GM19043 (cell line): Measurements from ENCODE around the gene RUNX2.
"Not testable (repeated sequence)": the region's sequence is repeated elsewhere in the genome, so short reads cannot be mapped to it uniquely, and the experiment has no call there.

Source experiments
- ATAC-seq: cut with Tn5 transposase; IDR thresholded peaks from one replicate; pipeline ENCODE4 v1.9.1; 2021; ENCODE audit warnings: low read depth; ENCODE audit not compliant: unreplicated experiment

Gene RUNX2

DNA sequence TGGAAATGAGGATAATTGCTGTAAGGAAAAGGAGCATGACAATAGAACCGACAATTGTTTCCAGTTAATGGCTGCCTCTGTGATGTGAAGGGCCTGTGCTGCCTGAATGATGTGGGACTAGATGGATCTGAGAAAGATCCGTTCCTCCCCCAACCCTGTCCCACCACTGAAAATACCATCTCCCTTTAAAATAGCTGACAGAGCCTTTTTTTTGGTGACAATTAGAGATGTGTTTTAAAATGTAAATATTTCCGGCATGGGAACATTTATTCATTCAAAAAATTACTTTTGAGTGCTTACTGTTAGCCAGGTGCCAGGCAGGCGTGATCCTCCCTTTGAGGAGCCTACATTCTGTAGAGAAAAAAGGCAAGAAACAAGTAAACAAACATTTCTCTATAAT, 122.0 kb downstream of the RUNX2 start:
- no peak for ATAC-seq

DNA sequence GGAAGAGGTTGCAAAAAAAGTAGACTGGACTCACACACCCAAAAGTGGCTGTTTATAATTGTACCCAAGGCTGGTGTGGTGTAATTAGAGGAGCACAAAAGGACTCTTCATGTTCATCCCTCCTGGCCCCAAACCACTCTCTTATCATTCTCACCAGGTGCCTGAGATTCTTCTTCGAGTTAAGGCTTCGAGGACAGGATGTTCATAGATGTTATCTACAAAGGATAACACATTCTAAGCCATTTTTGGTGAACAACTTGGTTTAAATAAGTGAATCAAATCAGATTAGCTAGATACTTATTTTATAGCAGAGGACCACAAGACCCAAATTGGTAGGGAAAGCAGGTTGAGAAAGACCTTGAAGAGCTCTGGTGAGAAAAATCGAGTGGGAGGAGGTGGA, 122.7 kb downstream of the RUNX2 start:
- ATAC-seq: no peak

DNA sequence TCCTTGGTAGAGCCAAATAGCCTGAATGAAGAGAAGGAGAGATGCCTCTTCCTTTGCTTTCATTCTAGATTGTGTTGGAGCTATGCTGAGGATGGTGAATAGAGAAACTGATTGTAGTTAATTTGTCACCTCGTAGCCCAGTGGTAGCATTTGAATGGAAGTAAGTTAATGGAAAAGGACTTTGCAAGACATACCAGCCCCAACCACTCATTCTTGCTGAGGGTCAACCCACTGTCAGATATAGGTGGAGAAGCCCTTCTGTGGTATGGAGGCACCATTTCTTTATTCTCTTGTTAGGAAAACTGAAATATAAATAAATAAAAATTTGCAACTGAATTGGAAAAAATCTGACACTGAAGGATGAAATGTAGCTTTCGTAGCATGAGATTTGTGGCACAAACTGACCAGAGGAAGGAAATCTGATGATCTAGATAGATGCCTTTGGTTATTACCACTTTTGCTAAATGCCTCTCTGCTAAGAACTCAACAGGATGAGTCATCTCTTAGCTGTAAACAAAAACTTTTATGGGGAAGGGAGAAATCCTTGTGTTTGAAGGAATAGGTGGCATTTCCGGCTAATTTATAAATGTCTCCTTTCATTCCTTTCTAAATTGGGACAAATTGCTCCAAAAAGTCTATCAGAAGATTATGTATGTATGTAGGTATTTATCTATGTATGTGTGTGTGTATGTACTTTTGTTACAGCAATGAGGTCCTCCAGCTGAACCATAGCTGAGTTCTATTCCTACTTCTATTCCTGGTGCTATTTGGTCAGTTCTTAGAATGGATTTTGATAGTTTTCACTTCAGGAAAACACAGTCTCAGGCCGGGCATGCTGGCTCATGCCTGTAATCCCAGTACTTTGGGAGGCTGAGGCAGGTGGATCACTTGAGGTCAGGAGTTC, 126.1 kb downstream of the RUNX2 start:
- ATAC-seq: no peak

DNA sequence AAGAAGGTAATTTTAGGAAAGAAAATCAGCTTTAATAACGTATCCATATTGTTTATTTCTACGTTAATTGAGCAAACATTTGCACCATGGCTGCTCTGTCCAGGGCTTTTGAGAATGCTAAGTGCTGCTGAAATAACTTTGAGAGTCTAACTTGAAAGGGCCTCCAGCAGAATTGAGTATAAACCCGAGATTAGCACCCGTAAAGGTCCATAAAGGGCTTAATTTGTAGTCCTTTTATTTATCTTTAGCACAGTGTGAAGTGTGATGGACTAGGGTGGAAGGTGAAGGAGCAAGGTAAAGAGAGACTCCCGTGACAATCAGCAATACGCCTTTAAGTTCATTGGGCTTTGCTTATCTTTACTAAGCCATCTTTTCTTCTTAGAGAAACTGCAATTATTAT, 127.3 kb downstream of the RUNX2 start:
- no peak for ATAC-seq

DNA sequence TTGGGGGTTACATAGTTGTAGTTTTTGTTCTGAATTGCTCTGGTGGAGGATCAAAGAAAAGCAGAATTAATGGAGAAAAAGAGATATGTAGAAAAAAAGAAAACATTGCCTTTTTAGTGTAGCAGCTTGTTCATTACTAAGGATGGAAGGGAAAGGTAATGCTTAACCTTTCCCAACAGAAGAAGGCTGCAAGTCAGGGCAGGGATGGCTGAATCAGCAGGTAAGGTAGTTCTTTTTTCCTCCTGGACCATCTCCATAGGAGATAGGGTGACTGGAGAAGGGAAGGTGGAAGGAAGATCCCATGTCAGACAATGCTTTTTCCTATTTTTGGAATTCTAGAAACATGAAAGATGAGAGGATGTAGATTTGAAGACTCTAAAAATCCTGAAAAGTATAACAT, 129.0 kb downstream of the RUNX2 start:
- no peak for ATAC-seq

DNA sequence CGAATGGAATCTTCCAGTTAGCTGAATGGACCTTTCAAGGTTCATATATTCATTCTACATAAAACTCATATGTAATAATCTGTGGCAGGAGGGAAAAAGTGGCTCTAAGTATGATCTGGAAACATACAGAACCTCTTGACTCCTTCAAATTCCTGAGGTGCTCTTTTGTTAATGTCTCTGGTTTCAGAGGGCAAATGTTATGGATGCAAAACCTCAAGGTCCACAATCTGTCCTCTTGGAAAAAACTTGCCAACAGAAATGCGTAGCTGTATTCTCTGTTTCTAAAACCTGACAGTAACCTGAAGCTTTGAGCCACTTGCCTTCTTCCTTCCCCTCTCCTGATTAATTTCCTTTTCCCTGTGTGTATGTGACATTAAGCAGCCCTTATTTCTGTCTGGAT, 130.5 kb downstream of the RUNX2 start:
- ATAC-seq: no peak

DNA sequence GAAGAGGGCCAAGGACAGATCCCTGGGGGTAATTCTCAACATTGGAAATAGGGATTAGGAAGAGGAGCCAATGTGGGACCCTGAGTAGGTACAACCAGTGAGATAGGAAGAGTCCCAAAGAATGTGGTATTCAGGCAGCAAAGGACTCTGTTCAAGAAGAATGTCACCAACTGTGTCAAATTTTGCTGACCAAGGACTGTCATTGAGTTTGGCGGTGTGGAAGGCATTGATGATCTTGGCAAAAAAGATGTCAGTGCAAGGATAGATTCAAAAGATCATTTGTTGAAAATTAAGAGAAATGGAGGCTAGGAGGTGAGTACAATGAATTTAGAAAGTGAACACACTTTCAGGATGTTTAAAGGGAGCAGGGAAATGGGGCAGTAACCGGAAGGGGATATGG, 132.0 kb downstream of the RUNX2 start:
- ATAC-seq: no peak

DNA sequence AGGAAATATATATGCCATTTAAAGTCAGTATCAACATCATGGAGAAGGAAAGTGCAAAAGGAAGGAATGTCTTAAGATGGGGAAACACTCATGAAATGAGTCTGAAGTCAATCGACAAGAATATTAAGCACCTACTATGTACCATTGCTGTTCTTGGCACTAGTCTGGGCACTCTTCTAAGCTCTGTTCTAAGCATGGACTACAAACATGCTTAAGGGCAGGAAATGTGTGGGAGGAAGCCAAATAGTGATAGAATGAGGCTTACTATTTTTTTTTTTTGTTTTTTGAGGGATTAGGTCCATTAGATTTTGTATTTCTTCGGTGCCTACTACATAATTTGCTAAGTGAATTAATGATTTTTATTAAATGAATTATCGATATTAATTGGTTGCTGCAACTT, 133.4 kb downstream of the RUNX2 start:
- ATAC-seq: no peak

DNA sequence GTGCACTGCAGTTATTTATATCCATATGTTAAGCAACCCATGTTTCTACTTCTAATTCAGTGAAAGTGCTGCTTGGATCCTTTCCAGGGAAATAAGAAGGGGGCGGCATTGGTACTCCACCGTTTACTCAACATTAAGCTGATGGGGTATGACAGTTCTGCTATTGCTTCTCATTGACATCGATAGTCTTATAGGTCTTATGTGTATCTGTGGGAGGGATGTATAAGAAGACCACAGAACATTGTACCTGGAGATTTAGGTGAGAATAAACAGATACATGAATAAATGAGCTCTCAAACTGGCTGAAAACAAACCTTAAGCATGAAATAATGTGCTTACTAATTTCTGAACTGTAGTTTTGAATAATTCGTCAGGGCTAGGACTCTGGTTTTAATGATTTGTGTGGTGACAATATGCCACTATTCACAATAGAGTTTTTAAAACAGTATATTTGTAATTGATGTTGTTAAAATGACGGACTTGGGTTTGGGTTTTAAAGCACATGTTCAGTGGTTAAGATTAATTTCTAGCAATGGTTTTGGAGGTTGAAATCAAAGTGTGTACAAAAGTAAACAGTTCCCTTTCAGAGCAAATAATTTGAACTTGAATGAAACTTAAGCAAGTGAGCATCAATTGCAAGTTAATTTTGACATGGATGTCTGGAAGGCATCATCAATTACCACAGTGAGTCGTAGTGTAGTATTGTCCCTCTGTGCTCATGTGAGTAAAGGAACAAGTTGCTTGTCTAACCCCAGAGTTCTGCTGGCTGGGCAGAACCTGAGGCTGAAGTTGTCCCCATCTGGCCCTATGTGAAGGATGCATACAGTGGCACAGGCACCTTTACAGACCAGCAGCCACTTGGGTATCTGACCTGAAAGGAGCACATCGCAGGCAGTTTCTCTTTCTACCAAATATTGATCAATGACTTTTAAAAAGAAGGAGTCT, 134.3 kb downstream of the RUNX2 start:
- no peak for ATAC-seq

DNA sequence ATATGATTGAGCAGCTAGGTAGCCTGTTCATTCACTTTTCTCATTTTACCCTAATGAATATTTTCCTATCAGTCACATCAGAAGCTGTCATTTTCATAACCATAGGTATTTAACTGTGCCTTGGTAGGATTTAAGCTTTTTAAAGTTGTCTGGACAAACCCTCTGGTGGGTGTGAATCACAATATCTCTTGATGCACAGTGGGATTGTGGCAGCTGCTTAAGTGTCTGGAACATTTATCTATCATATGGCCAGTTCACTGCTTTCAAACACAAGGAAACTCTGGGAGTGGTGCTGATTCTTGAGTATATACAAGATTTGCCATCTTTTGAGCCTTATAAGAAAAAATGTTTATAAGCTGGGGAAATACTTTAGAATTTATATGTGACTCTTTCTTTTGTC, 136.6 kb downstream of the RUNX2 start:
- ATAC-seq: no peak

DNA sequence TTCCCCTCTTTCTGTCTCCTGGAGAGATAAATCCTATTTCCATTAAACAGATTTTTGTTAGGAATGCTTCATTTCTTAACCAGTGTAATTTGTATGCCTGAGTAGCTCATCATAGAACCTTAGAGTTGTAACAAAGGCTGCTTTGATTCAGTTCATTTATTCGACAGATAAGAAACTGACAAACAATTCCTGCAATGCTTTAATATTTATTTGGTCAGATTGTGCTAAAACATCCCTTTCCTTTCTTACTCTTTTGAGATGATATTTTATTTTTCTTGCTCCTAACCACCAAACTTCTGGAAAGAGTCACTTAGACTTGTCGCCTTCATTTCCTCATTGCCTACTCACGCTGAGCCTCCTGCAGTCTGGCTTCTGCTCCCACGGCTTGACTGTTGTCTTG, 138.6 kb downstream of the RUNX2 start:
- ATAC-seq: no peak

DNA sequence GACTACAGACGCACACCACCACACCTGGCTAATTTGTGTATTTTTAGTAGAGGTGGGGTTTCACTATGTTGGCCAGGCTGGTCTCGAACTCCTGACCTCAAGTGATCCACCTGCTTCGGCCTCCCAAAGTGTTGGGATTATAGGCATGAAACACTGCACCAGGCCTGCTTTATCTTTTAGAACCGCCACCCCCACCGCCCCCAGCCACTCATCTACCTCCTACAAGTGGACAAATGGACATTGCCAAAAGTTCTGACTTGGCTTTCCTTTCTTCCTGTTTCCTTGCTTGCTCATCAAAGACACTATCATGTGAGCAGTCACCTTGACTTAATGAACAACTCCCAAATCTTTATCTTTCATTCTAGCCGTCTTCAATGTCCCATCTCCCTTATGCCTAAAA, 139.3 kb downstream of the RUNX2 start:
- not testable (repeated sequence) for ATAC-seq

DNA sequence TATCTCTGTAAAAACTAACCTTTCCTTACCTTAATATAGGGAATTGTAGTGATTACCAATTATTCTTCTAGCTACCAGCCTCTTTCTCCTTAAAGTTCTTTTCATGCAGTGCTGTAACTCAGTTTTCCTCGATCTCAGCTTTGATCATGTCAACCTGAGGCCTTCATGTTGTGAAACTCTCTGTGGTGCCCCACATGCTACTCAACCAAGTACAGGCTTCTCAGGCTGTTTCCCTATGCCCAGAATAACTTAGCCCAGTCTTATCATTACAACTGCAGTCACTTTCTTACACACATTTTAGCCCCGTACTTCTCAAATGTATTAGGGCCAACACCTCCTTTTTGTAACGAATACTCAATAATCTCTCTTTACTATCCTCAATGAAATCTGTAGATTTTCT, 139.7 kb downstream of the RUNX2 start:
- ATAC-seq: no peak

DNA sequence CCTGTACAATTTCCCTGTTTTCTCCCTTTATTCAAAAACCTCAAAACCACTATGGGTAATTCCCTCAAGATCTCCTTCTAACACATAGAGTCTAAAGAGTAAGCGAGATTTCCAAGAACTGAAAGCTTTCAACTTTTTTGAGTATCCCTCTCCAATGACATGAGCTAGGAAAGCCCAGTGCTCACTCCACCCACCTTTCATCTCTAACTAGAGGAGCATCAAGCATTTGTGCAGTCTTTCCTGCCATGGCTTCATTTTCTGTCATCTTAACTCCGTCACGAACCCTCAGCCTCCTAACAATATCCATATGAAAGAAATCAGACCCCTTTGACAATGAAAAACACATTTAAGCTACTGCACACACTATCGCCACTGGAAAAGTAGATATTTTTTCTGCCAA, 141.5 kb downstream of the RUNX2 start:
- ATAC-seq: no peak

DNA sequence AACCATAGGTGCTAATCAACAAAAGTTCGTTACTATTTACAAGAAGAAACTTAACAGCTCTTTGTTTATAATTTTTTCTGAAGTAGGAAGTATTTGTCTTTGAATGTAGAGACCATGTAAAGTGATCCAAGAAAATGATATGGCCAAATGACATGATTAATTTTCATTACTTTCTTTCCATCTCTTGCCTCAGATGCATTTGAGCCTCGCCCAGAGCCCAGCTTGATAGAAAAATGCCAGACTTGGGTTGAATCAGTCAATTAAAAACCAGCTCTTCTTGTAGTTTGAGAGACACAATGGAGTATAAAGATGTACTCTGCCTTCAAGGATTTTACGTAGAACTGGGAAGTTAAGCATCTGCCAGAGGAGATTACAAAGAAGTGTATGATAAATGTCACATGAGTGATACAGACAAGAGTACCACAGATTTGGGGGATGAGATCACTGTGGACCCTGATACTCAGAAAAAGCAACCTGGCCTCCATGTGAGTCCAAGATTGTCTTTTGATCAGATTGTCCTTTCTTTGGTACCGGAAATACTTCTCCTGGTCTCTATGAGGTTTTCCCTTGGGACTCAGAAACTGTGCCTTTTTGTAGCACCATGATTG, 142.1 kb downstream of the RUNX2 start:
- ATAC-seq: no peak

DNA sequence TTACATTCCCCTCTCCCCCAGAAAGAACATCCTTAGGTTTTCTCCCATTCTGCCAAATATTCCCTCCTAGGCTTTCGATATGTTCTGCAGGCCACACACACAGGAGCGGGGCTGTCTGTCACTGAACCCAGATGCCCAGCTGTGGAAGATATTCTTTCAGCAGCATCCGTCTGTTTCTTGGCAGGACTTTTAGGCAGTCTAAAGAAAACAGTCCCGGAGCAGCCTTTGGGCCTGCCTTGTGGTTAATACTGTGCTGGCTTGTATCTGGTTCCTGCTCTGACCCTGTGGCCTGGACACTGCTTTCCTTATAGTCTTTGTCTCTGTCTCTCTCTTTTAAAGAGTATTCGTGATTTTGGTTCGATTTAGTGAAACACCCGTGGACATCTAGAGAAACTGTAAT, 144.3 kb downstream of the RUNX2 start:
- ATAC-seq: no peak

DNA sequence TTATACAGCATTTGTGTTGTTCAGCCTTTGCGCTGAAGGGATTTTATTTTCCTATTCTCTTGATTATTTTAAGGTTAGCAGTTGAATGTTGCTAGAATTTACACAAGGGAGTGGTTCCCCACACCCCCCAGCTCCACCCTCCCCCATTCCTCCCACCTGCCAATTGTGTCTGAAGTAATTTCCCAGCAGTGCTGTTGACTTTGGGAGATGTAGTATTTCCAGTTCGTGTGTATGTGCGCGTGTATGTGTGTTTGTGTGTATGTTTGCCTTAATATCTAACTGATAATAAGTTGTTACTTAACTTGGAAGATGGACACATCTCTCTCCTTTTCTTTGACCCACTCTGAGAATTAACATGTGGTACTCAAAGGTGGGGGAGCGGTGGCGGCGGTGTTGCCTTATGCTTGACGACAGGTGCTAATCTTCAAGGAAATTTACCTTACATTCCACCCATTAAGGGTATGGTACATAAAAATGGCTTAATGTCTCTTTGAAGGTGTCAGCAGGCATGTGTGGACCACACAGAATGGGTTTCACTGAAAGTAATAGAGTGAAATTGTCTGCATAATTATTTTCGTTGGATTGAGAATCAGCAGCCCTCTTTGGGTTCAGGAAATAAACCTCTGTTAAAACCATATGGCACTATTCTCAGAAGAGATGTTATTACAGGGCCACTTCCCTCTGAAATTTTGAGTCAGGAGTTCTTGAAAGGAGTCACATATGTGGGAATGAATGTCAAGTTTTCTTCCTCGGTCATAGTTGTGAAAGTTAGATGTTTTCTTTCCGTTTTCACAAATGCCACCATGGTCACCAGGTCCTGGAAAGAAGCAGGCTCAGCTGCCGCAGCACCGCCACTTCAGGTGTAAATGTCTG, 145.2 kb downstream of the RUNX2 start:
- no peak for ATAC-seq

DNA sequence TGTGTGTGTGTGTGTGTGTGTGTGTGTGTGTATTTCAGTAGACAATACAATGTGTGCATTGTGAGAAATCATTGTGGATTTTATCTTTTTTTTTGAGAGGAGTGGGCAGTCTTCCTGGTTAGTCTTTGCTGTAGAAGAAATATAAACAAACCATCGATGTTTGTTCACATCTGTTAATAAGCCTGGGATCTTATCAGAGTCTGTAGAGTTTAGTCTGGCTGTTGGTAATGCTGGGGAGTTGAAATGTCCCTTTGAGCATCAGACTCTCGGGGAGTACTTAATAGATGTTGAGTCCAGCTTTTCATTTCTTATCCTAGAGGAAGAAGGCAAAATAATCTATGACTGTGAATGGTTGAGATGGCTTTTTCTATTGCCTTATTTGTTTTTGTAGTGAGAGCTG, 146.2 kb downstream of the RUNX2 start:
- no peak for ATAC-seq

DNA sequence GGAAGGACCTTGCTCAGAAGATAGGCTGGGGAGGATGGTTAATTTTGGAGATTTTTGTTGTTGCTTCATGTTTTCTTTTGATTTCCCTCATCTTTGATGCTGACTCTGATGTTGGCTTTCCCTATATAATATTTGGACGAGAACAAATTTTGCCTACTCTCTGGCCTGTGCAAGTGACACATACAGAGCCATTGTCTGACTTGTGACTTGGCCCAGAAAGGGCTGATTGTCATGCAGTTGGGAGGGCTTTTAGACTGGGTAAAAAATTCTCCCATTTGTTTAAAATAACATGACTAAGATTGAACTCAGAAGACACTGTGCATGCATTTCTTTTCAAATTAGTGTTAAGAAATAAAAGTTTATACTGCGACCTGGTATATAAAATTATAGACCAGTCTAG, 148.2 kb downstream of the RUNX2 start:
- ATAC-seq: no peak

DNA sequence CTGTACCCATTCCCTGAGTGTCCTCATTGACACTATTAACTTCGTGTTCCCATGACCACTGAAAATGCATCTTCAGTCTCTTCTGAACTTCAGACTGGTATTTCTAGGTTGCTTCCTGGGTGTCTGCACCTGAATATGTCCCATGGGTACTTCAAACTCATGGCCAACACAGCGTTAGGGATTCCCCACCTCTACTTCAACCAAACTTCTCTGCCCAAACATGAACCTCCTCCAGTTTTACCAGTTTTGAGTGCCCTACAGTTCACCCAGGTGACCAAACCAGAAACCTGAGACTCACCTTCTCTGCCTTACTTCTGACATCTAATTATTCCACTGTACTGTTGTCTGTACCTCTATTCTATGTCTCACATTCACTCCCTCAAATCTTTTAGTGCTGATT, 149.1 kb downstream of the RUNX2 start:
- no peak for ATAC-seq
